Ovary (tissue), 9 donors: ENCODE measurements around the gene CHMP4B. TPM values are rescaled to one million over a fixed set of nuclear protein-coding genes. Genes with fewer than 3 reads are reported as not detected.

ENCODE experiments used
- DNase-seq, 5 donors: peaks; one replicate each; pipeline ENCODE4 v3.0.0-alpha.2; 2019 to 2020
- H3K27ac ChIP-seq, 2 donors: fragments of 200-600 bp; one replicate each; pipeline versions ENCODE4 v1.5.1 to v1.8.0; 2019 to 2022
- H3K27me3 ChIP-seq: fragments of 200-600 bp; one replicate; pipeline ENCODE4 v1.8.0; 2022
- H3K36me3 ChIP-seq: fragments of 200-600 bp; sonication (generic); one replicate; pipeline ENCODE4 v1.5.1; 2019
- H3K4me1 ChIP-seq: one replicate; pipeline ENCODE4 v1.8.1; 2013; ENCODE audit warnings: mild to moderate bottlenecking, moderate library complexity; ENCODE audit not compliant: insufficient read depth
- H3K4me3 ChIP-seq: fragments of 200-600 bp; sonication (generic); one replicate; pipeline ENCODE4 v1.5.1; 2017
- H3K9me3 ChIP-seq, 2 donors: fragments of 200-600 bp in 1 of 2; sonication (generic) in 1 of 2; one replicate each; pipeline versions ENCODE4 v1.5.1 to v1.8.1; 2013 to 2019; ENCODE audit warnings: mild to moderate bottlenecking in 1 of 2, moderate library complexity in 1 of 2
- CTCF ChIP-seq, 3 donors: fragments of 450-650 bp in 2 of 3; fragments of 200-600 bp in 1 of 3; IDR thresholded peaks; one replicate each; pipeline versions ENCODE4 v1.5.1 to v1.8.0; 2016 to 2022; ENCODE audit warnings: antibody characterized with exemption in 3 of 3, mild to moderate bottlenecking in 1 of 3
- EP300 ChIP-seq: sonication (generic); formaldehyde crosslinking; IDR thresholded peaks from one replicate; pipeline ENCODE4 v1.6.1; 2017; ENCODE audit warnings: antibody characterized with exemption
- POLR2A ChIP-seq: fragments of 450-650 bp; IDR thresholded peaks from one replicate; pipeline ENCODE4 v1.6.1; 2017; ENCODE audit warnings: antibody characterized with exemption, mild to moderate bottlenecking, moderate library complexity
- WGBS, 3 donors: extraction: QIAGEN DNeasy Blood & Tissue Kit in 1 of 3; methylation state at CpG; one replicate each; pipeline versions ENCODE4 v1.1.5 to v1.1.7; 2013 to 2017; 5-methylcytosine and 5-hydroxymethylcytosine counted together
- intact Hi-C, 4 donors: fragments of 100-400 bp; cut with DNase I; formaldehyde crosslinking; loops; one replicate each; pipeline versions ENCODE4 v1.11.0 to v1.15.1; 2022 to 2023
- polyA plus RNA-seq, 2 donors: library from polyadenylated mRNA; stranded (reverse); fragments of 200-250 nt in 1 of 2; fragments of 350-450 nt in 1 of 2; fragmentation: Illumina TruSeq in 1 of 2; extraction: RNeasy Lipid Tissue Mini Kit (QIAGEN cat#74804) in 1 of 2; gene quantifications; one replicate each; pipeline ENCODE4 v1.2.3, GENCODE V29; 2013 to 2014
- total RNA-seq, 7 donors: library from RNA; depleted of rRNA in 2 of 7; stranded (reverse); fragments of >200 nt in 2 of 7; fragmentation: NEBNext Ultra II Directional in 3 of 7; extraction: Animal tissue kit (Norgen Biotek cat#: 25700) in 3 of 7; gene quantifications; one replicate each; pipeline versions ENCODE4 v1.1.0 to v1.2.4, GENCODE V29; 2016 to 2023
- donor health status: DM: no; HTN: no; CAD: no; lungs with moderate emphysema.
- donor health status: DM: no; HTN: no; CAD: no.
- donor health status: Bipolar disorder and iron deficiency.
- donor health status: DM: yes; HTN: yes; CAD: no.
- donor health status: DM: no; HTN: no; CAD: no.
- donor health status: DM: yes; HTN: yes; CAD: no.

The CHMP4B gene
- total and polyA plus RNA-seq, 9 donors, result 48.5 to 153 (median 96.7) TPM

- no peak for DNase-seq
- H3K4me1 ChIP-seq, result peaks cover 40% of the 10 kb centered on the region
- H3K27me3 ChIP-seq, result no peaks in the 10 kb centered on the region
- TF ChIP-seq EP300, result no peak
- no peak for TF ChIP-seq CTCF (IDR thresholded peaks at IDR 0.05)
- TF ChIP-seq POLR2A, result no peak
- no peaks in the 10 kb centered on the region for H3K9me3 ChIP-seq
- WGBS, 3 donors, result 11 to 35% (median 30%) methylated on average over 4 of the region's 4 CpGs
- intact Hi-C loops, result no loop called here
- H3K27ac ChIP-seq, result no peak overlapping the region
- no peaks in the 10 kb centered on the region for H3K36me3 ChIP-seq
- no peak overlapping the region for H3K4me3 ChIP-seq
Observed at GRCh38 chr20:33830371-33830770, 19.2 kb downstream of the CHMP4B start.

- Histone ChIP-seq H3K27ac (no peak overlapping the region), H3K36me3 (no peaks in the 10 kb centered on the region), H3K27me3 (no peaks in the 10 kb centered on the region), H3K4me3 (no peak overlapping the region), H3K9me3 (no peaks in the 10 kb centered on the region), H3K4me1 (peaks cover 31% of the 10 kb centered on the region)
- WGBS, 3 donors, result 21 to 26% (median 22%) methylated on average over 11 of the region's 11 CpGs
- no peak for TF ChIP-seq CTCF (IDR thresholded peaks at IDR 0.05)
- TF ChIP-seq POLR2A, result no peak
- TF ChIP-seq EP300, result no peak
- intact Hi-C loops, result no loop called here
- DNase-seq, result peak; percentile 21 to 47 (median 34)
Observed at GRCh38 chr20:33832103-33832804, 21.1 kb downstream of the CHMP4B start.

- WGBS, 3 donors, result 2 to 13% (median 4%) methylated on average over 1 of the region's 1 CpG
- Histone ChIP-seq H3K27ac (no peak overlapping the region), H3K27me3 (no peaks in the 10 kb centered on the region), H3K4me1 (peaks cover 36% of the 10 kb centered on the region), H3K9me3 (no peaks in the 10 kb centered on the region), H3K36me3 (no peaks in the 10 kb centered on the region), H3K4me3 (no peak overlapping the region)
- intact Hi-C loops, result no loop called here
- no peak for TF ChIP-seq CTCF (IDR thresholded peaks at IDR 0.05)
- no peak for TF ChIP-seq POLR2A
- TF ChIP-seq EP300, result no peak
- no peak for DNase-seq
Observed at GRCh38 chr20:33833333-33833732, 22.2 kb downstream of the CHMP4B start.

- TF ChIP-seq EP300 (no peak), CTCF (IDR thresholded peaks at IDR 0.05) (no peak), POLR2A (no peak)
- peaks cover 37% of the 10 kb centered on the region for H3K4me1 ChIP-seq
- intact Hi-C loops, result no loop called here
- no peak overlapping the region for H3K4me3 ChIP-seq
- H3K27ac ChIP-seq, result no peak overlapping the region
- WGBS, 3 donors, result 78 to 80% (median 78%) methylated on average over 9 of the region's 9 CpGs
- peak in 1 of 5 donors; percentile 50 for DNase-seq
- no peaks in the 10 kb centered on the region for H3K27me3 ChIP-seq
- H3K9me3 ChIP-seq, result no peaks in the 10 kb centered on the region
- no peaks in the 10 kb centered on the region for H3K36me3 ChIP-seq
Observed at GRCh38 chr20:33835615-33836172, 24.5 kb downstream of the CHMP4B start.
